ENCODE measurements around the gene LENG9. TPM values are rescaled to one million over a fixed set of nuclear protein-coding genes. Genes with fewer than 3 reads are reported as not detected.

The LENG9 gene
- total and polyA plus RNA-seq, 2 of the 13 experiments (the other 11 are each of a cell fraction or from before 2014, with no cell fraction given) = 0.75 to 2.9 TPM

DNA sequence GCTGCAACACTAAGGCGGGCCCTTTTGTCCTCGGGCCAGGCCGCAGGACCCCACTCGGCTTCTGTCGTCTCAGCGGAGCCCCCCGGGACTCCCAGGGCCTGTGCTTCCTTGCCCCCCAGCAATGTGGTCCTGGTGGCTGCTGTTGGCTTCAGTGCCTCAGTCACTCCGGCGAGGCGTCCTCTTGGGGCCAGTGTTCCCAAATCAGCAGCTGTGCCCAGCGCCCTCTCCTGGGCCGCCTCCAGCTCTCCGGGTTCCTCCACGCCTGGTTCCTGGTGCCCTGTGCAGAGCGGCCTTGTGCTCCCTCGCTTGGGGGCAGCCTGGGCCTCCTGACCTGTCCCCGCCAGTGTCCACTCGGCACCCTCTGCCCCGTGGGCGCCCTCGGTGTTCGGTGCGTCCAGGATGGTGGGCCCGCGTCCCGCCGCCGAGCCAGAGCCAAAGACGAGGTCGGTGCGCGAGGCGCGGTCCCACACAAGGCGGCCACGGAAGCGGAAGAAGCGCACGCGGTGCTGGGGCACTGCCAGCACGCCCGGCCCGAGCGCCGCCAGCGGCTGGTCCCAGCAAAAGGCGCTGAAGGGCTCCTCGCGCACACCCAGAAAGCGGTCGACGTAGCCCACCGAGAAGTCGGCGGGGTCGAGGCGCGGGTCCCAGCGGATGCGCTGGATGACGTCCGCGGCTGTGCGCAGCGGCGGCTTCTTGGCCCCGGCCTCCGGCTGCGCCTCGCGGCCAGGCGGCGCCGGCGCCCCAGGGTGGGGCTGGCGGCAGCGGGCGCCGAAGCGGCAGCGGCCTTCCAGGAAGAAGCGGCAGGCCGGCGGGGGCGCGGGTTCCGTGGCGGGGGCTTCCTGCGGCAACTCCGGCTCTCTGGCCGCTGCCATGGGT lies 685 bp downstream of the LENG9 start (continued):
- TF ChIP-seq, protein P1, sequence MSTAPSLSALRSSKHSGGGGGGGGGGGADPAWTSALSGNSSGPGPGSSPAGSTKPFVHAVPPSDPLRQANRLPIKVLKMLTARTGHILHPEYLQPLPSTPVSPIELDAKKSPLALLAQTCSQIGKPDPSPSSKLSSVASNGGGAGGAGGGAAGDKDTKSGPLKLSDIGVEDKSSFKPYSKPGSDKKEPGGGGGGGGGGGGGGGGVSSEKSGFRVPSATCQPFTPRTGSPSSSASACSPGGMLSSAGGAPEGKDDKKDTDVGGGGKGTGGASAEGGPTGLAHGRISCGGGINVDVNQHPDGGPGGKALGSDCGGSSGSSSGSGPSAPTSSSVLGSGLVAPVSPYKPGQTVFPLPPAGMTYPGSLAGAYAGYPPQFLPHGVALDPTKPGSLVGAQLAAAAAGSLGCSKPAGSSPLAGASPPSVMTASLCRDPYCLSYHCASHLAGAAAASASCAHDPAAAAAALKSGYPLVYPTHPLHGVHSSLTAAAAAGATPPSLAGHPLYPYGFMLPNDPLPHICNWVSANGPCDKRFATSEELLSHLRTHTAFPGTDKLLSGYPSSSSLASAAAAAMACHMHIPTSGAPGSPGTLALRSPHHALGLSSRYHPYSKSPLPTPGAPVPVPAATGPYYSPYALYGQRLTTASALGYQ (CRISPR knock-in tag; IDR thresholded peaks at IDR 0.05) = no peak
- peak; percentile 59 for TF ChIP-seq ZMAT3 (CRISPR knock-in tag; conservative IDR thresholded peaks at IDR 0.05)
- TF ChIP-seq ISL2 (CRISPR knock-in tag; IDR thresholded peaks at IDR 0.05) = 0 out of 2 replicates have a peak, but pooled peaks have one; percentile 50
- TF ChIP-seq, protein P2, sequence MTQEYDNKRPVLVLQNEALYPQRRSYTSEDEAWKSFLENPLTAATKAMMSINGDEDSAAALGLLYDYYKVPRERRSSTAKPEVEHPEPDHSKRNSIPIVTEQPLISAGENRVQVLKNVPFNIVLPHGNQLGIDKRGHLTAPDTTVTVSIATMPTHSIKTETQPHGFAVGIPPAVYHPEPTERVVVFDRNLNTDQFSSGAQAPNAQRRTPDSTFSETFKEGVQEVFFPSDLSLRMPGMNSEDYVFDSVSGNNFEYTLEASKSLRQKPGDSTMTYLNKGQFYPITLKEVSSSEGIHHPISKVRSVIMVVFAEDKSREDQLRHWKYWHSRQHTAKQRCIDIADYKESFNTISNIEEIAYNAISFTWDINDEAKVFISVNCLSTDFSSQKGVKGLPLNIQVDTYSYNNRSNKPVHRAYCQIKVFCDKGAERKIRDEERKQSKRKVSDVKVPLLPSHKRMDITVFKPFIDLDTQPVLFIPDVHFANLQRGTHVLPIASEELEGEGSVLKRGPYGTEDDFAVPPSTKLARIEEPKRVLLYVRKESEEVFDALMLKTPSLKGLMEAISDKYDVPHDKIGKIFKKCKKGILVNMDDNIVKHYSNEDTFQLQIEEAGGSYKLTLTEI (CRISPR knock-in tag; conservative IDR thresholded peaks at IDR 0.05) = no peak
- TF ChIP-seq, protein P3, sequence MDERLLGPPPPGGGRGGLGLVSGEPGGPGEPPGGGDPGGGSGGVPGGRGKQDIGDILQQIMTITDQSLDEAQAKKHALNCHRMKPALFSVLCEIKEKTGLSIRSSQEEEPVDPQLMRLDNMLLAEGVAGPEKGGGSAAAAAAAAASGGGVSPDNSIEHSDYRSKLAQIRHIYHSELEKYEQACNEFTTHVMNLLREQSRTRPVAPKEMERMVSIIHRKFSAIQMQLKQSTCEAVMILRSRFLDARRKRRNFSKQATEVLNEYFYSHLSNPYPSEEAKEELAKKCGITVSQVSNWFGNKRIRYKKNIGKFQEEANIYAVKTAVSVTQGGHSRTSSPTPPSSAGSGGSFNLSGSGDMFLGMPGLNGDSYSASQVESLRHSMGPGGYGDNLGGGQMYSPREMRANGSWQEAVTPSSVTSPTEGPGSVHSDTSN (CRISPR knock-in tag; IDR thresholded peaks at IDR 0.05) = no peak
- TF ChIP-seq ZNF567 (CRISPR knock-in tag; IDR thresholded peaks at IDR 0.05; ENCODE audit: borderline replicate concordance) = no peak; the same call in 1 of the 2 replicates
- TF ChIP-seq, protein P4, sequence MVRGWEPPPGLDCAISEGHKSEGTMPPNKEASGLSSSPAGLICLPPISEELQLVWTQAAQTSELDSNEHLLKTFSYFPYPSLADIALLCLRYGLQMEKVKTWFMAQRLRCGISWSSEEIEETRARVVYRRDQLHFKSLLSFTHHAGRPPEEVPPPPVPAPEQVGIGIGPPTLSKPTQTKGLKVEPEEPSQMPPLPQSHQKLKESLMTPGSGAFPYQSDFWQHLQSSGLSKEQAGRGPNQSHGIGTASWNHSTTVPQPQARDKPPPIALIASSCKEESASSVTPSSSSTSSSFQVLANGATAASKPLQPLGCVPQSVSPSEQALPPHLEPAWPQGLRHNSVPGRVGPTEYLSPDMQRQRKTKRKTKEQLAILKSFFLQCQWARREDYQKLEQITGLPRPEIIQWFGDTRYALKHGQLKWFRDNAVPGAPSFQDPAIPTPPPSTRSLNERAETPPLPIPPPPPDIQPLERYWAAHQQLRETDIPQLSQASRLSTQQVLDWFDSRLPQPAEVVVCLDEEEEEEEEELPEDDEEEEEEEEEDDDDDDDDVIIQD (CRISPR knock-in tag; IDR thresholded peaks at IDR 0.05; ENCODE audit: low read depth) = no peak
- TF ChIP-seq, protein P5, sequence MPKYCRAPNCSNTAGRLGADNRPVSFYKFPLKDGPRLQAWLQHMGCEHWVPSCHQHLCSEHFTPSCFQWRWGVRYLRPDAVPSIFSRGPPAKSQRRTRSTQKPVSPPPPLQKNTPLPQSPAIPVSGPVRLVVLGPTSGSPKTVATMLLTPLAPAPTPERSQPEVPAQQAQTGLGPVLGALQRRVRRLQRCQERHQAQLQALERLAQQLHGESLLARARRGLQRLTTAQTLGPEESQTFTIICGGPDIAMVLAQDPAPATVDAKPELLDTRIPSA (CRISPR knock-in tag; IDR thresholded peaks at IDR 0.05; ENCODE audit: borderline replicate concordance) = peak; percentile 28; the same call in 1 of the 2 replicates
- no peak for TF ChIP-seq ZFAT (CRISPR knock-in tag; conservative IDR thresholded peaks at IDR 0.05)
- TF ChIP-seq CBX5 (CRISPR knock-in tag; IDR thresholded peaks at IDR 0.05; ENCODE audit: borderline replicate concordance) = no peak
- TF ChIP-seq, protein P6, sequence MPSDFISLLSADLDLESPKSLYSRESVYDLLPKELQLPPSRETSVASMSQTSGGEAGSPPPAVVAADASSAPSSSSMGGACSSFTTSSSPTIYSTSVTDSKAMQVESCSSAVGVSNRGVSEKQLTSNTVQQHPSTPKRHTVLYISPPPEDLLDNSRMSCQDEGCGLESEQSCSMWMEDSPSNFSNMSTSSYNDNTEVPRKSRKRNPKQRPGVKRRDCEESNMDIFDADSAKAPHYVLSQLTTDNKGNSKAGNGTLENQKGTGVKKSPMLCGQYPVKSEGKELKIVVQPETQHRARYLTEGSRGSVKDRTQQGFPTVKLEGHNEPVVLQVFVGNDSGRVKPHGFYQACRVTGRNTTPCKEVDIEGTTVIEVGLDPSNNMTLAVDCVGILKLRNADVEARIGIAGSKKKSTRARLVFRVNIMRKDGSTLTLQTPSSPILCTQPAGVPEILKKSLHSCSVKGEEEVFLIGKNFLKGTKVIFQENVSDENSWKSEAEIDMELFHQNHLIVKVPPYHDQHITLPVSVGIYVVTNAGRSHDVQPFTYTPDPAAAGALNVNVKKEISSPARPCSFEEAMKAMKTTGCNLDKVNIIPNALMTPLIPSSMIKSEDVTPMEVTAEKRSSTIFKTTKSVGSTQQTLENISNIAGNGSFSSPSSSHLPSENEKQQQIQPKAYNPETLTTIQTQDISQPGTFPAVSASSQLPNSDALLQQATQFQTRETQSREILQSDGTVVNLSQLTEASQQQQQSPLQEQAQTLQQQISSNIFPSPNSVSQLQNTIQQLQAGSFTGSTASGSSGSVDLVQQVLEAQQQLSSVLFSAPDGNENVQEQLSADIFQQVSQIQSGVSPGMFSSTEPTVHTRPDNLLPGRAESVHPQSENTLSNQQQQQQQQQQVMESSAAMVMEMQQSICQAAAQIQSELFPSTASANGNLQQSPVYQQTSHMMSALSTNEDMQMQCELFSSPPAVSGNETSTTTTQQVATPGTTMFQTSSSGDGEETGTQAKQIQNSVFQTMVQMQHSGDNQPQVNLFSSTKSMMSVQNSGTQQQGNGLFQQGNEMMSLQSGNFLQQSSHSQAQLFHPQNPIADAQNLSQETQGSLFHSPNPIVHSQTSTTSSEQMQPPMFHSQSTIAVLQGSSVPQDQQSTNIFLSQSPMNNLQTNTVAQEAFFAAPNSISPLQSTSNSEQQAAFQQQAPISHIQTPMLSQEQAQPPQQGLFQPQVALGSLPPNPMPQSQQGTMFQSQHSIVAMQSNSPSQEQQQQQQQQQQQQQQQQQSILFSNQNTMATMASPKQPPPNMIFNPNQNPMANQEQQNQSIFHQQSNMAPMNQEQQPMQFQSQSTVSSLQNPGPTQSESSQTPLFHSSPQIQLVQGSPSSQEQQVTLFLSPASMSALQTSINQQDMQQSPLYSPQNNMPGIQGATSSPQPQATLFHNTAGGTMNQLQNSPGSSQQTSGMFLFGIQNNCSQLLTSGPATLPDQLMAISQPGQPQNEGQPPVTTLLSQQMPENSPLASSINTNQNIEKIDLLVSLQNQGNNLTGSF (CRISPR knock-in tag; IDR thresholded peaks at IDR 0.05) = no peak; the same call in 1 of the 2 replicates
- TF ChIP-seq TGIF2 (CRISPR knock-in tag; IDR thresholded peaks at IDR 0.05) = peak; percentile 77

Measured in HepG2 (cell line).